GM12878 (cell line): ENCODE results near the gene GAMT. TPM values are rescaled to one million over a fixed set of nuclear protein-coding genes. Genes with fewer than 3 reads are reported as not detected.

ENCODE experiments used
- ATAC-seq: fragments of 200-7000 bp; cut with Tn5 transposase; 3 replicates; pipeline ENCODE4 v1.9.1; 2020; ENCODE audit warnings: mild to moderate bottlenecking, moderate library complexity
- BruUV-seq: library from RNA; stranded (reverse); fragments of 400-500 nt; replicated peaks from 2 replicates; lab custom pipeline; 2021; lab: Mats Ljungman, UMichigan
- CTCF ChIA-PET: fragments of 300-600 bp; sonication (Branson Sonifier 250); formaldehyde crosslinking; extraction: SDS; loops from one replicate; lab custom pipeline; 2021; ENCODE audit warnings: inconsistent platforms; lab: Yijun Ruan, JAX
- POLR2A ChIA-PET: fragments of 350-600 bp; formaldehyde crosslinking; extraction: SDS; loops from one replicate; lab custom pipeline; 2021; ENCODE audit warnings: inconsistent platforms; lab: Charles Lee
- RAD21 ChIA-PET: fragments of 300-600 bp; sonication (Branson Sonifier 250); formaldehyde crosslinking; loops from one replicate; lab custom pipeline; 2023; ENCODE audit warnings: antibody characterized with exemption; ENCODE audit not compliant: unreplicated experiment; lab: Charles Lee
- SMC1A ChIA-PET: fragments of 300-600 bp; sonication (Branson Sonifier 250); formaldehyde crosslinking; loops from one replicate; lab custom pipeline; 2023; ENCODE audit not compliant: unreplicated experiment, uncharacterized antibody; lab: Charles Lee
- DNase-seq: peaks from one replicate; pipeline ENCODE4 v3.0.0-alpha.2; 2011; ENCODE audit warnings: low read depth, low spot score
- FAIRE-seq: peaks from 3 replicates; lab custom pipeline; 2011; peaks lifted over from hg19 to GRCh38; lab: Jason Lieb, UNC
- H2AFZ ChIP-seq: 2 replicates; pipeline ENCODE4 v1.6.0; 2011; ENCODE audit warnings: low read depth, low read length, control low read depth; ENCODE audit not compliant: control insufficient read depth
- H3K27ac ChIP-seq: 2 replicates; pipeline ENCODE4 v1.5.1; 2011; ENCODE audit warnings: control low read depth; ENCODE audit not compliant: control insufficient read depth, insufficient read depth
- H3K27me3 ChIP-seq, 2 experiments: replicated peaks in 1 of 2; 2 replicates each; pipeline versions ENCODE4 v1.6.0 to v1.6.1; 2011; ENCODE audit warnings: low read length in 1 of 2; ENCODE audit not compliant: control insufficient read depth in 2 of 2, insufficient read depth in 2 of 2
- H3K36me3 ChIP-seq, 2 experiments: 2 replicates each; pipeline ENCODE4 v1.5.1; 2011; ENCODE audit warnings: low read length in 1 of 2; ENCODE audit not compliant: control insufficient read depth in 2 of 2, insufficient read depth in 2 of 2
- H3K4me1 ChIP-seq: 2 replicates; pipeline ENCODE4 v1.6.1; 2011; ENCODE audit warnings: mild to moderate bottlenecking, low read length, moderate library complexity, mixed read lengths; ENCODE audit not compliant: control insufficient read depth, insufficient read depth
- H3K4me2 ChIP-seq: 2 replicates; pipeline ENCODE4 v1.6.0; 2011; ENCODE audit warnings: control low read depth; ENCODE audit not compliant: control insufficient read depth, insufficient read depth
- H3K4me3 ChIP-seq: fragments of 200-600 bp; sonication (generic); 2 replicates; pipeline ENCODE4 v1.5.1; 2016
- H3K79me2 ChIP-seq: 2 replicates; pipeline ENCODE4 v1.6.0; 2011; ENCODE audit warnings: low read length; ENCODE audit not compliant: control insufficient read depth, insufficient read depth
- H3K9ac ChIP-seq: 2 replicates; pipeline ENCODE4 v1.8.0; 2011; ENCODE audit warnings: low read length, control low read depth, mixed read lengths; ENCODE audit not compliant: control insufficient read depth, insufficient read depth
- H3K9me3 ChIP-seq: replicated peaks from 3 replicates; pipeline ENCODE4 v1.5.1; 2011; ENCODE audit warnings: mild to moderate bottlenecking, low read length; ENCODE audit not compliant: control insufficient read depth, insufficient read depth
- H4K20me1 ChIP-seq: 2 replicates; pipeline ENCODE4 v1.6.0; 2011; ENCODE audit not compliant: control insufficient read depth, insufficient read depth
- ATF7 ChIP-seq: fragments of 450-650 bp; IDR thresholded peaks from 2 replicates; pipeline ENCODE4 v1.6.1; 2016; ENCODE audit warnings: low read depth, mild to moderate bottlenecking
- CHD2 ChIP-seq: IDR thresholded peaks from 2 replicates; pipeline ENCODE4 v1.6.1; 2011; ENCODE audit warnings: low read depth, low read length, improper control_type of control experiment, borderline replicate concordance
- POLR2A ChIP-seq: IDR thresholded peaks from 2 replicates; pipeline ENCODE4 v1.6.1; 2011; ENCODE audit warnings: low read depth, mild to moderate bottlenecking, low read length
- REST ChIP-seq: IDR thresholded peaks from 2 replicates; pipeline ENCODE4 v1.6.1; 2012; ENCODE audit warnings: mild to moderate bottlenecking, low read depth, low read length
- SIX5 ChIP-seq: IDR thresholded peaks from 2 replicates; pipeline ENCODE4 v1.6.1; 2011; ENCODE audit warnings: mild to moderate bottlenecking, low read depth, low read length, moderate library complexity; ENCODE audit not compliant: severe bottlenecking
- SMC3 ChIP-seq: IDR thresholded peaks from 2 replicates; pipeline ENCODE4 v1.6.1; 2011; ENCODE audit warnings: low read length, improper control_type of control experiment, borderline replicate concordance
- TBL1XR1 ChIP-seq: IDR thresholded peaks from 2 replicates; pipeline ENCODE4 v1.6.1; 2012; ENCODE audit warnings: low read depth, low read length, improper control_type of control experiment
- ZBED1 ChIP-seq: IDR thresholded peaks from 2 replicates; pipeline ENCODE4 v1.6.1; 2016; ENCODE audit warnings: borderline replicate concordance
- WGBS: methylation state at CpG from one replicate; pipeline ENCODE4 v1.1.6; 2016; ENCODE audit warnings: low lambda C conversion rate; ENCODE audit not compliant: insufficient replicate concordance, insufficient coverage; ENCODE audit errors: missing lambda C conversion rate; 5-methylcytosine and 5-hydroxymethylcytosine counted together
- in situ Hi-C: fragments of 300-500 bp; cut with MboI; formaldehyde crosslinking; loops from 9 replicates; pipeline ENCODE4 v1.14.3; 2018; ENCODE audit warnings: mixed read lengths
- intact Hi-C: fragments of 100-400 bp; cut with micrococcal nuclease; formaldehyde crosslinking; loops from one replicate; pipeline ENCODE4 v1.14.2; 2022; ENCODE audit not compliant: unreplicated experiment
- polyA plus RNA-seq, 11 experiments: library from polyadenylated mRNA; depleted of rRNA in 4 of 11; unstranded in 6 of 11; stranded (reverse) in 5 of 11; fragments of >200 nt; fragmentation: Nextera tagmentation in 4 of 11; fragmentation: Illumina TruSeq in 1 of 11; extraction: Ambion mirVana in 4 of 11; extraction: Trizol in 1 of 11; gene quantifications; 1 replicate in 1 of 11; 2 replicates in 10 of 11; pipeline versions ENCODE4 v1.2.1 to v1.2.3, GENCODE V29; 2011 to 2016; ENCODE audit warnings: inconsistent platforms in 2 of 11, missing spikeins in 2 of 11, low read depth in 1 of 11
- total RNA-seq, 4 experiments: library from RNA; depleted of rRNA in 3 of 4; stranded (reverse); fragments of >200 nt in 3 of 4; fragmentation: Illumina TruSeq in 1 of 4; extraction: Trizol in 1 of 4; gene quantifications; 2 replicates each; pipeline versions ENCODE4 v1.2.1 to v1.2.3, GENCODE V29; 2013 to 2021
- TF ChIP-seq, protein P1 (sequence below): IDR thresholded peaks from 2 replicates; pipeline ENCODE4 v1.6.1; 2012; ENCODE audit warnings: low read depth, low read length, improper control_type of control experiment

Gene GAMT
- total and polyA plus RNA-seq, 10 of the 15 experiments (the other 5 are each of a cell fraction or from before 2014, with no cell fraction given), result 1.6 to 131 (median 38.8) TPM

DNA sequence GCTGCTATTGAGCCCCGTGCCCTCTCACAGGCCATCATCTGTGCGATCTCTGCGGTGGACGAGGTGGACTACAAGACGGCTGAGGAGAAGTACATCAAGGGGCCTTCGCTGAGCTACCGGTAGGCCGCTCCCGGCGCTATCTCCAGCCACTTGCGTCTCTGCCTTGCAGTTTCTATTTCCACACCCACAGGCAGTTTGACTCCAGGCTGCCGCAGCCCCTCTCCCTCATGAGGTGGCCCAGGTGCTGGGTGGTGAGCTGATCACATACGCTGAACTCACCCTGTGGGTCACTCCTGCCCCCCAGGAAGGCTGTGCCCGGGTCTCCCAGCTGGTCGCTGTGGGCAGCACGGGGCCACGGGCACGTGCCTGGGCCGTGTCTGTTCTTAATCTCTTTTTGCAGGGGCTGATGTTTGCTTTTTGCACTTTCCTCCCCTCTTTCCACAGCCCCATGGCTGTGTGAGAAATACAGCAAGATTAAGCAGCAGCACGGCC is 28.3 kb downstream of the GAMT start:
- BruUV-seq, result no TSS peak

More for the DNA sequence above, 28.3 kb downstream of the GAMT start:
- Histone ChIP-seq H3K4me1 (no peaks in the 10 kb centered on the region), H3K4me3 (no peak overlapping the region), H3K27me3 (no peaks in the 10 kb centered on the region), H4K20me1 (no peaks in the 10 kb centered on the region), H3K4me2 (no peak overlapping the region), H3K9ac (no peak overlapping the region), H3K36me3 (peaks cover 4 to 8% of the 10 kb centered on the region in 2 experiments; a peak in 2 of 4 replicates), H3K9me3 (no peaks in the 10 kb centered on the region), H2AFZ (no peak overlapping the region), H3K27ac (no peak overlapping the region), H3K79me2 (no peaks in the 10 kb centered on the region)
- intact Hi-C loops (no loop called here), in situ Hi-C loops (loop anchor here (5.0 kb wide), 2 partner anchors 56 to 96 kb away; partner anchors contain the start of gene FAM174C)
- ATAC-seq, result no peak
- POLR2A ChIA-PET, result interaction anchor here (0.6 kb wide), 2 partner anchors 16 to 129 kb away, joined by 4 read pairs; no protein-coding TSS in a partner anchor
- no peak for TF ChIP-seq REST
- no peak for TF ChIP-seq ATF7
- TF ChIP-seq CHD2, result no peak
- TF ChIP-seq, protein P1, sequence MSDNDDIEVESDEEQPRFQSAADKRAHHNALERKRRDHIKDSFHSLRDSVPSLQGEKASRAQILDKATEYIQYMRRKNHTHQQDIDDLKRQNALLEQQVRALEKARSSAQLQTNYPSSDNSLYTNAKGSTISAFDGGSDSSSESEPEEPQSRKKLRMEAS, result no peak
- TF ChIP-seq SIX5, result no peak
- TF ChIP-seq SMC3, result no peak
- no peak for TF ChIP-seq POLR2A
- no peak for TF ChIP-seq TBL1XR1
- no peak for TF ChIP-seq ZBED1
- CTCF ChIA-PET, result interaction anchor here (0.6 to 5.0 kb wide), 5 partner anchors 10 to 259 kb away, joined by 3 to 42 read pairs (median 23); partner anchors contain the start of gene NDUFS7
- RAD21 ChIA-PET, result interaction anchor here (1.7 to 2.3 kb wide), 4 partner anchors 59 to 129 kb away, joined by 4 to 23 read pairs (median 14); partner anchors contain the start of gene FAM174C
- no peak for FAIRE-seq
- SMC1A ChIA-PET, result interaction anchor here (1.6 to 2.1 kb wide), 3 partner anchors 57 to 129 kb away, joined by 4 to 12 read pairs (median 7); no protein-coding TSS in a partner anchor
- WGBS, result 92% methylated on average over 20 of the region's 20 CpGs
- no peak for DNase-seq
